Chondrocyte (in vitro differentiated cells): ENCODE data around the gene WDR88. TPM values are rescaled to one million over a fixed set of nuclear protein-coding genes. Genes with fewer than 3 reads are reported as not detected.

Source experiments
- DNase-seq: peaks from one replicate; pipeline ENCODE4 v3.0.0; 2021; ENCODE audit warnings: mixed read lengths, low spot score
- H3K27ac Mint-ChIP-seq: one replicate; pipeline ENCODE4 v1.8.0; 2021; ENCODE audit warnings: mild to moderate bottlenecking, moderate library complexity, mixed read lengths; ENCODE audit not compliant: unreplicated experiment
- H3K27me3 Mint-ChIP-seq: 2 replicates; pipeline ENCODE4 v1.8.0; 2021; ENCODE audit warnings: low read depth, mixed read lengths
- H3K36me3 Mint-ChIP-seq: 2 replicates; pipeline ENCODE4 v1.8.0; 2021; ENCODE audit warnings: low read depth, mixed read lengths
- H3K4me1 Mint-ChIP-seq: 2 replicates; pipeline ENCODE4 v1.8.0; 2021; ENCODE audit warnings: low read depth, mild to moderate bottlenecking, mixed read lengths
- H3K4me3 Mint-ChIP-seq: one replicate; pipeline ENCODE4 v1.8.0; 2021; ENCODE audit warnings: mild to moderate bottlenecking, moderate library complexity, mixed read lengths; ENCODE audit not compliant: unreplicated experiment
- H3K9me3 Mint-ChIP-seq: 2 replicates; pipeline ENCODE4 v1.8.0; 2021; ENCODE audit warnings: low read depth, mixed read lengths
- CTCF ChIP-seq: fragments of 200-600 bp; sonication (generic); IDR thresholded peaks from 2 replicates; pipeline ENCODE4 v1.5.0; 2021; ENCODE audit warnings: antibody characterized with exemption, mild to moderate bottlenecking, moderate library complexity
- total RNA-seq: library from RNA; stranded (reverse); gene quantifications from 3 replicates; pipeline ENCODE4 v1.2.1, GENCODE V29; 2021

The WDR88 gene
- total RNA-seq, 1 donor from 2014 or later: not detected

GRCh38 chr19:33102893-33103292 lies 29.0 kb upstream of the WDR88 start:
- Mint-ChIP-seq H3K36me3 (peaks cover 34% of the 10 kb centered on the region), H3K4me3 (no peak overlapping the region), H3K4me1 (no peaks in the 10 kb centered on the region)

GRCh38 chr19:33108161-33108560 lies 23.8 kb upstream of the WDR88 start:
- Mint-ChIP-seq H3K27me3 (no peaks in the 10 kb centered on the region), H3K4me3 (no peak overlapping the region)

More at GRCh38 chr19:33102893-33103292, 29.0 kb upstream of the WDR88 start:
- DNase-seq: no peak
- Mint-ChIP-seq H3K27ac (no peak overlapping the region), H3K9me3 (no peaks in the 10 kb centered on the region), H3K27me3 (no peaks in the 10 kb centered on the region)
- no peak for TF ChIP-seq CTCF

GRCh38 chr19:33110137-33110910 lies 21.6 kb upstream of the WDR88 start:
- H3K27ac Mint-ChIP-seq: no peak overlapping the region
- peaks cover 26% of the 10 kb centered on the region for H3K36me3 Mint-ChIP-seq
- no peaks in the 10 kb centered on the region for H3K4me1 Mint-ChIP-seq
- no peak for TF ChIP-seq CTCF
- H3K4me3 Mint-ChIP-seq: no peak overlapping the region
- no peak for DNase-seq
- no peaks in the 10 kb centered on the region for H3K9me3 Mint-ChIP-seq
- no peaks in the 10 kb centered on the region for H3K27me3 Mint-ChIP-seq

More at GRCh38 chr19:33108161-33108560, 23.8 kb upstream of the WDR88 start:
- Mint-ChIP-seq H3K4me1 (no peaks in the 10 kb centered on the region), H3K27ac (no peak overlapping the region), H3K9me3 (no peaks in the 10 kb centered on the region), H3K36me3 (peaks cover 26% of the 10 kb centered on the region)
- no peak for DNase-seq
- no peak for TF ChIP-seq CTCF

- Mint-ChIP-seq H3K27me3 (no peaks in the 10 kb centered on the region), H3K4me1 (no peaks in the 10 kb centered on the region), H3K36me3 (peaks cover 31% of the 10 kb centered on the region), H3K27ac (no peak overlapping the region), H3K4me3 (no peak overlapping the region), H3K9me3 (no peaks in the 10 kb centered on the region)
- TF ChIP-seq CTCF: no peak
- DNase-seq: no peak
Observed at GRCh38 chr19:33111587-33111986, 20.3 kb upstream of the WDR88 start.

GRCh38 chr19:33114312-33114711 lies 17.6 kb upstream of the WDR88 start:
- no peak for DNase-seq
- Mint-ChIP-seq H3K27ac (no peak overlapping the region), H3K36me3 (peaks cover 31% of the 10 kb centered on the region), H3K9me3 (no peaks in the 10 kb centered on the region), H3K4me1 (no peaks in the 10 kb centered on the region), H3K4me3 (no peak overlapping the region), H3K27me3 (no peaks in the 10 kb centered on the region)
- TF ChIP-seq CTCF: no peak
